Suprapubic skin (tissue), 4 donors: ENCODE results near the gene FARS2. TPM values are rescaled to one million over a fixed set of nuclear protein-coding genes. Genes with fewer than 3 reads are reported as not detected.
"Not testable (repeated sequence)": the region's sequence is repeated elsewhere in the genome, so short reads cannot be mapped to it uniquely, and the experiment has no call there.

Experiments used
- DNase-seq, 2 donors: peaks; one replicate each; pipeline ENCODE4 v3.0.0-alpha.2; 2019; ENCODE audit warnings: low spot score in 2 of 2
- H3K27ac ChIP-seq: fragments of 200-600 bp; sonication (generic); one replicate; pipeline ENCODE4 v1.5.1; 2019
- H3K27me3 ChIP-seq: fragments of 200-600 bp; sonication (generic); one replicate; pipeline ENCODE4 v1.5.1; 2019
- H3K36me3 ChIP-seq: fragments of 200-600 bp; sonication (generic); one replicate; pipeline ENCODE4 v1.5.1; 2019
- H3K4me1 ChIP-seq: fragments of 200-600 bp; sonication (generic); one replicate; pipeline ENCODE4 v1.5.1; 2019
- H3K4me3 ChIP-seq: fragments of 200-600 bp; sonication (generic); one replicate; pipeline ENCODE4 v1.5.1; 2019; ENCODE audit warnings: mild to moderate bottlenecking
- H3K9me3 ChIP-seq: fragments of 200-600 bp; sonication (generic); one replicate; pipeline ENCODE4 v1.5.1; 2019
- CTCF ChIP-seq, 2 donors: fragments of 200-600 bp in 1 of 2; fragments of 450-650 bp in 1 of 2; sonication (generic) in 1 of 2; IDR thresholded peaks; one replicate each; pipeline ENCODE4 v1.5.1; 2016 to 2019; ENCODE audit warnings: antibody characterized with exemption in 2 of 2, mild to moderate bottlenecking in 1 of 2, moderate library complexity in 1 of 2
- EP300 ChIP-seq: sonication (generic); formaldehyde crosslinking; IDR thresholded peaks from one replicate; pipeline ENCODE4 v1.6.1; 2017; ENCODE audit warnings: antibody characterized with exemption
- POLR2A ChIP-seq, 2 donors: fragments of 450-650 bp; IDR thresholded peaks; one replicate each; pipeline ENCODE4 v1.6.1; 2017; ENCODE audit warnings: antibody characterized with exemption in 2 of 2, mild to moderate bottlenecking in 2 of 2, moderate library complexity in 2 of 2
- POLR2AphosphoS5 ChIP-seq, 3 donors: sonication (generic); formaldehyde crosslinking; IDR thresholded peaks; one replicate each; pipeline ENCODE4 v1.6.1; 2017; ENCODE audit warnings: antibody characterized with exemption in 3 of 3
- WGBS: methylation state at CpG from one replicate; pipeline ENCODE4 v1.1.5; 2018; 5-methylcytosine and 5-hydroxymethylcytosine counted together
- total RNA-seq, 4 donors: library from RNA; depleted of rRNA; stranded (reverse); fragments of >200 nt; gene quantifications; one replicate each; pipeline ENCODE4 v1.1.0, GENCODE V29; 2016

Gene FARS2
- total RNA-seq, 4 donors from 2014 or later: 15.0 to 22.4 (median 20.1) TPM

DNA sequence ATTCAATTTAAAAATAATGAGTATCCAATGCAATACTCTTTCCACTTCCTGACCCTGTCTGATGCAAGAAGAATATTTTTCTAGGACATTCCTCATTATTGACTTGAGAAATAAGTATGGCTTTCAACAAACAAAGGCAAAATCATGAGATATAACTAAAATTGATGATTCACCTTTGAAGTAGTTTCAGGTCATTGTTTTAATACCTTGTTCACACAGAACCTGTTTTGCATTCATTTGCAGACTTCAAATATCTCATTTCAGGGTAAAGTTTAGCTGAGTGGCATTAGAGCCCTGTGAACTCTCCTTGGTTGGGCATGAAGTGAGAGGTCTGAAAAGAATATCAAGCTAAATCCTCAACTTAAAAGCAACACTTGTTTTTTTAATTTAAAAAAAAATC lies 436.2 kb downstream of the FARS2 start:
- no peak overlapping the region for H3K4me3 ChIP-seq
- TF ChIP-seq EP300 (no peak), POLR2AphosphoS5 (IDR thresholded peaks at IDR 0.05) (no peak), POLR2A (IDR thresholded peaks at IDR 0.05) (no peak), CTCF (IDR thresholded peaks at IDR 0.05) (no peak)
- H3K27me3 ChIP-seq: no peaks in the 10 kb centered on the region
- H3K4me1 ChIP-seq: no peaks in the 10 kb centered on the region
- DNase-seq: no peak
- no peaks in the 10 kb centered on the region for H3K36me3 ChIP-seq
- no peaks in the 10 kb centered on the region for H3K9me3 ChIP-seq
- no peak overlapping the region for H3K27ac ChIP-seq

DNA sequence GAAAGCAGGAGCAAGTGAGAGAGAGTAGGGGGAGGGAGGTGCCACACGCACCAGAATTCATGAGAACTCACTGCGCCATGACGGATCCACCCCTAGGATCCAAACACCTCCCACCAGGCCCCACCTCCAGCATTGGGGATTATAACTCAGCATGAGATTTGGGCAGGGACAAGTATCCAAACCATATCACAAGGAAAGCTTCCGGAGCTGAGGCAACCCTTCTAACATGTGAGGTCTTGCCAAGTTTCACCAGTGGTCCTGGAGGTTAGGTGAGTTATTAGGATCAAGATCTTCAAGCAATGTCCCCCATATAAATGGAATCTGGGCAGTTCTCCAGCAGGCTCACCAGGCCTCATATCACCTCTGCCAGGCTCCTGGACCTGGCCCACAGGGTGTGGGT lies 437.0 kb downstream of the FARS2 start:
- WGBS: 85% methylated on average over 4 of the region's 4 CpGs
- no peak for DNase-seq

DNA sequence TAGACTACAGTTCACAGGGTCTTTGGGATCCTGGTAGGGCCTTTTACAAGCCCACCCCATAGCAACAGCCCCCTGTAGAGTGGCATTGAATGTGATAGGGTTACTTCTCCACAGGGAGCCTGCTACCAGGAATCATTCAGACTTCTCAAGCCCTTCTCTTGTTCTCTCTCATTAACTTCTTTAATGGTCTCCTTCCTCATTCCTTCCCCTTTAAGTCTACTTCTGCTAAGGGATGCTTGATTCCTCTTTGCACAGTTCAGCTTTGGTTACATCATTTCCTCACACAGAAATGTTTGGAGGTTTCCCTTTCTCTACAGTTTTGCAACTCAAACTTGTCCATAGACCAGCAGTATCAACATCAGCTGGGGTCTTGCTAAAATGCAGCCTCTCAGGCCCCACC lies 437.8 kb downstream of the FARS2 start:
- H3K27me3 ChIP-seq, H3K36me3 ChIP-seq, H3K4me3 ChIP-seq, H3K4me1 ChIP-seq, H3K27ac ChIP-seq, DNase-seq, H3K9me3 ChIP-seq: not testable (repeated sequence)

More for the DNA sequence above, 437.0 kb downstream of the FARS2 start:
- Histone ChIP-seq H3K27ac (no peak overlapping the region), H3K4me1 (no peaks in the 10 kb centered on the region), H3K4me3 (no peak overlapping the region), H3K36me3 (no peaks in the 10 kb centered on the region), H3K9me3 (no peaks in the 10 kb centered on the region), H3K27me3 (no peaks in the 10 kb centered on the region)
- TF ChIP-seq CTCF (IDR thresholded peaks at IDR 0.05) (no peak), POLR2AphosphoS5 (IDR thresholded peaks at IDR 0.05) (no peak), POLR2A (IDR thresholded peaks at IDR 0.05) (no peak), EP300 (no peak)

- H3K27ac ChIP-seq: no peak overlapping the region
- H3K4me3 ChIP-seq: no peak overlapping the region
- TF ChIP-seq EP300: no peak
- no peak for TF ChIP-seq POLR2AphosphoS5 (IDR thresholded peaks at IDR 0.05)
- TF ChIP-seq CTCF (IDR thresholded peaks at IDR 0.05): no peak
- no peak for TF ChIP-seq POLR2A (IDR thresholded peaks at IDR 0.05)
- 87% methylated on average over 14 of the region's 14 CpGs for WGBS
- no peaks in the 10 kb centered on the region for H3K27me3 ChIP-seq
- H3K4me1 ChIP-seq: no peaks in the 10 kb centered on the region
- no peaks in the 10 kb centered on the region for H3K9me3 ChIP-seq
- no peaks in the 10 kb centered on the region for H3K36me3 ChIP-seq
- no peak for DNase-seq
Observed at GRCh38 chr6:5701174-5701573, 439.9 kb downstream of the FARS2 start.

DNA sequence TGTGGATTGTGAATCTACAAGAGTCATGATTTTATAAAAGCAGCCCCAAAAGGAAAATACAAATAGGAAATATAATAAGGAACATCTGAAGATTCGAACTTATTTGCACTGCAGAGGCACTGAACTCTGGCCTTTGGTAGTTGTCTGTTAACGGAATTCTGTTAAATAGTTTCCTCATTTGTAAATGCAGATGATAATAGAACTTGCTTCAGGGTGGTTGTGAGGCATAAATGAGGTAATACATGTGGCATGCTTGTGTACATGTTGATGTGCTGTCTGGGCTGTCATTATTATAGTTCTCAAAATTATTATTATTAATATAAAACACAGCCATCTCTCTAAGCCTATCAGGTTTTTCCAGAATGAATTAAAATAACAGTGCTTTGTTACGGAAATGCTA lies 443.4 kb downstream of the FARS2 start:
- Histone ChIP-seq H3K27ac (no peak overlapping the region), H3K27me3 (no peaks in the 10 kb centered on the region), H3K4me1 (no peaks in the 10 kb centered on the region), H3K9me3 (no peaks in the 10 kb centered on the region), H3K36me3 (no peaks in the 10 kb centered on the region), H3K4me3 (no peak overlapping the region)
- no peak for DNase-seq
- WGBS: 84% methylated on average over 3 of the region's 3 CpGs
- TF ChIP-seq POLR2AphosphoS5 (IDR thresholded peaks at IDR 0.05) (no peak), POLR2A (IDR thresholded peaks at IDR 0.05) (no peak), CTCF (IDR thresholded peaks at IDR 0.05) (no peak), EP300 (no peak)

GRCh38 chr6:5705252-5705651 lies 443.9 kb downstream of the FARS2 start:
- 94% methylated on average over 13 of the region's 13 CpGs for WGBS
- H3K36me3 ChIP-seq: no peaks in the 10 kb centered on the region
- H3K9me3 ChIP-seq: no peaks in the 10 kb centered on the region
- no peaks in the 10 kb centered on the region for H3K4me1 ChIP-seq
- H3K27me3 ChIP-seq: no peaks in the 10 kb centered on the region
- no peak for DNase-seq
- TF ChIP-seq CTCF (IDR thresholded peaks at IDR 0.05) (no peak), POLR2AphosphoS5 (IDR thresholded peaks at IDR 0.05) (no peak)
- H3K4me3 ChIP-seq: no peak overlapping the region
- no peak overlapping the region for H3K27ac ChIP-seq
